Effector CD4-positive, alpha-beta T cell (primary cell): ENCODE measurements around the gene CDC45.

Source experiments
- DNase-seq: peaks from one replicate; pipeline ENCODE4 v3.0.0-alpha.2; 2020

Gene CDC45

DNA sequence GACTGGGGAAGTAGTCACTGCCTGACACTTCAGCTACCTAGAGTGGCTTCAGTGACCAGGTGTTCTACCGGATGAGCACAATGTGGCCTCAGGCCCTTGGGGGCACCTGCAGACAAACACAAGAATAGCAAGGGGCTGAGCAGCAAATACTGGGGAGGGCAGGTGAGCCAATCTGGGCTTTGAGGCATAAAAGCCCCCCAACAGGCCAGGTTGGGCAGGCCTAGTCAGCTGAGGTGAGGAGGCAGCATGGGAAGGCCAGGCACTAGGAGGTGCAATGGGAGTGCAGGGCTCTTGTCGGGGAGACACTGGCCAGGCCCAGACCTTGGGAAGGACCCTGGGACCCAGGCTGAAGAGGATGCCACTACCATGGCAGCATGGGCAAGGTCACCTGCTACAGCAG is 9.7 kb upstream of the CDC45 start:
- DNase-seq, result no peak

DNA sequence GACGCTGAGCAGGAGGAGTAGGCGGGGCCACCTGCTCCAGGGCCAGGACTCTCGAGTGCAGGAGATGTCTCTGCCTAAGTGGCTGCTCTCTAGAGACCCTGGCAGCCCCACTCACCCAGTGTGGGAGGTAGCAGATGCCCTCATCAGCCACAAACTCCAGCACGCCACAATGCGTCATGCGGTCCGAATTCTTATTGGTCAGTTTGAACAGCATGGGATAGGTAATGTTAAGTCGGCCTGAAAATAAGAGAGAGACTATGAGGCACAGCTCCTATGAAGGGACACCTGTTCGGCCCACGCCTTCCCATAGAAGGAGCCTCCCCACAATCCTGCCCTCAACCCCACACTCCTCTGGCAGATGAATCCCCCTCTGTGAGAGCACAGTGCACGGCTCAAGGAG is 8.1 kb upstream of the CDC45 start:
- DNase-seq, result no peak

DNA sequence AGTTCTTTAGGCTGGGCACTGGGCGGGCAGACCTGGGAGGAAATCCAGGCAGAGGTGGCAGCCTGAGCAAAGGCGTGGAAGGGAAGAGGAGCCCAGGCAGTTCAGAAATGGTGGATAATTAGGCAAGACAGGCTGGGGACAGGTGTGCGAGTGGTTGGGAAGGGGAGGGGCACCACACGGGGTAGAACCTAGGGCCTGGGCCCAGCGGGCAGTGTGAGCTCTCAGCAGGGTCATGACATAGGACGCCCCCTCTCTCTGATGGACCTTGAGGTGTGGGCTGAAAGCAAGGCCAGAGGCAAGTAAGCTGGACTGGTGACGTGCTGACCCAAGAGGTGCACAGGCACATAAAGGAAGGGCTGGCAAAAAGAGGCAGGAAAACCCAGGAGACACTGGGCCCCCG is 7.5 kb upstream of the CDC45 start:
- DNase-seq, result no peak

DNA sequence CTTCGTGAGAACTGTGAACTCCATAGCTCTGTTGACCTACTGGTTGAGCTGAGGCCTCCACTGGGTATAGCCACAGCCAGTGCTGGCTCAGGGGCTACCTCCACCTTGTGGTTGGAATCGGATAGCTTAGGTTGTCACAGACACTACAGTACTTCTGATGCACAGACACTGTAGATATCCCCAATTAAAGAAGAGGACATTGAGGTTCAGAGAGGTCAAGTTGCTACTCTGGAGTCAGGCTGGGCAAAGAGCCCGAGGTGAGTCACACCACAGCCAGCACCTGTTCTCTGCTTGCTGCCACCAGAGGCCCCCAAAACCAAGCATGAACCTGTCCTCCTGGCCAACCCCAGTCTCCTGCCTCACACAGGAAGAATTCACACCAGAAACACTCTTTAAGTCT is 6.1 kb upstream of the CDC45 start:
- no peak for DNase-seq

DNA sequence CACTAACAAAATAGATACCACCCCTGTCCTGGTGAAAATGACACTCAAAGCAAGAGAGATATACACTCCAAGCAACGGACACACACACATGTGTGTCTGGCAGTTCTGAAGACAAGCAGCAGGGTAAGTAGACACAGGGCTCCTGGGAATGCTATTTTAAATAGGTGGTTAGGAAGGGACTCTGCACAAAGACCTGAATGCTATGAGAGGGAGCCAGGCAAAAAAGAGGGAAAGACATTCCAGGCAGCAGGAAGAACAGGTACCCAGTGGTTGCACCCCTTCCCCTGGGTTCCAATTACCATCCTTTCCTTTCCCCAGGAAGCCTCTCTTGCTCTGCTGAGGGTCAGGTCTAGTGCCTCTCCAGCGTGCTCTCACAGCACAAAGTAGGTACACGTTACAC is 3.7 kb upstream of the CDC45 start:
- DNase-seq, result no peak

DNA sequence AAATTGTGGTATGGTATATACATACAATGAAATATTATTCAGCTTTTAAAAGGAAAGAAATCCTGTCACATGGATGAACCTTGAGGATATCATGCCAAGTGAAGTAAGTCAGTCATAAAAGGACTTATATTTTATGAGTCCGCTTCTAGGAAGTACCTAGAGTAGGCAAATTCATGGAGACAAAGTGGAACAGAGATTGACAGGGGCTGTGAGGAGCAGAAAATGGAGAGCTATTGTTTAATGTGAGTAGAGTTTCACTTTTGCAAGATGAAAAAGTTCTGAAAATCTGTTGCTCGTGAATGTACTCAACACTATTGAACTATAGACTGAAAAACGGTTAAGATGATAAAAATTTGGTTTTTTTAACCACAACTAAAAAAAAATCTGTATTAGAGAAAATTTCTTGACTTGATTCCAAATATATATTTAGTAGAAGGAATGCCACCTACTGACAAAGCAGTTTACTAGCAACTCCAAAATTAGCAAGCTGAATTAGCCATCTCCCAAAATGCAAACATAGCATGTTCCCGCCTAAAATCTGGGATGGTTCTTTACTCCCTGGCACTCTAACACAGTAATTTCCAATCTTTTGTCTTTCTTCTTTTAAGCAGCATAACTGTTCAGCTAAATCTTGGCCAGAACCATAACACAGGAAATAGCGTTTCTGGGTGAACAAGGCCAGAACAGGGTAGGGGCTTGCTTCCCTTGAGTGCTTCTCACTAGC is 2.2 kb upstream of the CDC45 start:
- no peak for DNase-seq

DNA sequence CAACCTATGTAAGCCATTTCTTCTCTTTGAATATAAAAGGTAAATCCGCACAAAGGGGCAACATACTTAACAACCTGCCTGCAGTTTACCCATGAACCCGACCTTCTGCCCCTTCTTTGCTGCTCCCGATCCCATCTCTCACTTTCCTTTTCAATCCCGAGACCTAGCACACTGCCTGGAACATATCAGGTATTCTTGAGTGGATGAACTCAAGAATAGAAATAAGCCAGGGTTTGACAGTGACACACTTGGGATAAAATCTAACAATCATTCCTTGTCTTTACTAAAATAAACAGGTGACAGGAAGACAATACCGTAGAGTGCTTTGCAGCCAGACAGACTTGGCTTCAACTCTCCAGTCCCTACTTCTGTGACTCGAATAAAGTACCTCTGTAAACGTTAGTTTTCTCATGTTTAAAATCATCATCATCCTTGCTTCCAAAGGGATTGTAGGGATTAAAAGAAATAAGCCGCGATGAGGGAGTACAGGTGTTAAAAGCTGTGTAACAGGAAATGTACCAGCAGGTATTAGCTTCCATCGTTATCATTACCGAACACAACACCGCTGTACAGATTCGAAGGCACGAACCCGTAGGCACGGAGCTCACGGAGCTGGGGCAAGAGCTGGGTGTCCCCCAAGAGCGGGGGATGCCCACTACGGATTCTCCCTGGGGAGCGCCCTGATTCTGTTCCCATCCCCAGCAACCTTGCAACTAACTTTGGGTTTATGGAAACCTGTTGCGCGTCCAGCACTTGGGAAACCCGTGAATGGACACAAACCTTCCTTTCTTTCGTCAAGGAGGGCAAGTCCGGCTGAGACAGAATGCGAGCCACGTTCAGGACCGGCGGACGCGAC is 1.4 kb upstream of the CDC45 start:
- peak; percentile 12 for DNase-seq

DNA sequence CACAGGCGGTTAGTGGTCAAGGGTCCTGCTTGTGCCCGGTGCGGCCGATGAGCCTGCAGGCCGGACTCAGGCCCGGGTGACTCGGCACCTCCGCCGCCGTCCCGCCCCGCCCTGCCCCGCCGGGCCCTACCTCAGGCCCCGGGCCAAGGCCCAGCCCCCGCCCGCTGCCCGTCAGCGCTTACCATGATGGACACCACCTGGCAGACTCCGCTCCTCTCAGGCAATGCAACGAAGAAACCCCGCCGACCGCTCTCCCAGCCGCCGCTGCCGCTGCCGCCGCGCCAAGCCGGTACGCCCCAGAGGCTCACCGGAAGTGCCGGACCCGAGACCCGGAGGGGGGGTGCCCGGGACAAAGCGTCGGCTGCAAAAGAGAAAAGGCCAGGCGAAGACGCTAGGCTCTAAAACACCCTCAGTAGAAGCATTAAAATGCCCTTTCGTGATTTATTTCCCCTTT is 792 bp upstream of the CDC45 start, which contains the start of gene UFD1:
Gene UFD1, minus strand, starts transcription at position 293 of the 454 bp plus-strand sequence. Its CDS starts 108 bp downstream, at position 185.
- peak; percentile 74 for DNase-seq

DNA sequence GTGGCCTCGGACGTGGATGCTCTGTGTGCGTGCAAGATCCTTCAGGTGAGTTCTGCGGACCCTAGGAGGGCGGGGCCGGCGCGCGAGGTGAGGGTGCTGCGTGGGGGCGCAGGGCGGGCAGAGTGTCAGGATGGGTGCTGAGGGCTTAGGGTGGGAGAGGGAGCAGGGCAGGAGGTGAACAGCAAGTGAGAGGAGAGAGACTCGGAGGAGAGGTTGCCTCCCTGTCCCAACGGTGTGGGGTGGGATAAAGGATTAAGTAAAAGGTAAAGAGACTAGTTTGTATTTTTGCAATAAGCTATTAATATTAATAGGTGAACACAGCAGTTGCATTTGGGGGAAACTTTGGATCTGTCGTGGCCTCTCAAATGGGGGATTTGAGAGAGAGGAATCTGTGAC is 451 bp downstream of the CDC45 start:
- DNase-seq, result no peak

DNA sequence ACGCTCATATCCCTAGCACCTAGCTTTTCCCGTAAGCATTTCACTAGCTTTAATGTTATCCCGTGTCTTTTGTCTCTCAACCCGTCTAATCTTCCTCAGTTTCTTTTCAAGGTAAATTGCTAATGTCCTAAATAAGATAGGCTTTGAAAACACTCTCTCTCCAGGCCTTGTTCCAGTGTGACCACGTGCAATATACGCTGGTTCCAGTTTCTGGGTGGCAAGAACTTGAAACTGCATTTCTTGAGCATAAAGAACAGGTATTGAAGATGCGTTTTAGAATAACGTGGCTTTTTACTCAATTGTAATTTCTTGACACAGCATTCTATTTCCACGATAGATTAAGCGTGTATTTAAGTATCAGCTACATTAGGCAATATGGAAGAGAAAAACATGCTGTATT is 1.1 kb downstream of the CDC45 start:
- no peak for DNase-seq

DNA sequence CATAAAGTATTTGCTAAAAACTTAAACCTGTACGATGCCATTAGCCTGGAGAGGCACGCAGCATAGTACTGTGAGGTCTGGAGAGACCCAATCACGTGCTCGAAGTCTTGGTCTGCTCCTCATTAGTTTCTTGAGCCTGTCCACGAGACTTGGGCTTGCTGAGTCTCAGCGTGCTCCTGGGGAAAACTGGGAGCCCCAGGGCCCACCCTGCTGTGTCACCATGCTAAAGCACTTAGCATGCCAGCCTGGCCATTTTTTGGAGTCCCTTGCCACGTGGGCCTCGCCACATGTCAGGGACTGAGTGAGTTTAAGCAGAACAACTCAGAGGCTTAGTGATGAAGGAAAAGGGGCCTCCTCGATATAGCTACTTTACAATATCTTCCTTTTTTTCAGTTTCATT is 2.6 kb downstream of the CDC45 start:
- DNase-seq, result no peak

DNA sequence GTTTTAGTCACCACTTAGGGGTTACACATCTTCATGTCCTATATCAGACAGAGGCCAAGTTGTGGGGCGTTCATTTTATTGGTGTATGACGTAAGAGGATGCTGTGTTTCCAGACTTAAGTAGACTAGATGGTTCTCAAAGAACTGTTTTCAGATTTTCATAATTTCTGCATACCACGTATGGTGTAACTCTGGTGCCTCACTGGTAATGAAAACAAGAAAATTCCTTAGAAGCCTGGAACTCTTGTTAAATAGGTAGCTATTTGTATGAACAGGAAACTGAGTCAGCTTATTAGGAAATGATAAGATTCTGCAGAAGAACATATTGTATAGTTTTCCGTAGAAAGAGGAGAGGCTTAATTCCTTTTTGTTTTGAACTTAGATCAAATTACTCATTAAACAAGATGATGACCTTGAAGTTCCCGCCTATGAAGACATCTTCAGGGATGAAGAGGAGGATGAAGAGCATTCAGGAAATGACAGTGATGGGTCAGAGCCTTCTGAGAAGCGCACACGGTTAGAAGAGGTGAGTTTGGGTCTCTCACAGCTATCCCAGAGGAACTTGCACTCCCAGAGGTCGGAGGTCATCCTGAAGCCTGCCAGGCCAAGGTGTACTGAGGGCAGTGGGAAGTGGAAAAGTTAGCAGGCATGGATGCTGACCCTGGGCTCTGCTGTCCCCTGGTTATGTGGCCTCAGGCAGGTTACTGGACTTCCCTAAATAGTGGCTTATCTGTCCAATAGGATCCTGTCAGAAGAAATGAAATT is 3.9 kb downstream of the CDC45 start:
- DNase-seq, result no peak

DNA sequence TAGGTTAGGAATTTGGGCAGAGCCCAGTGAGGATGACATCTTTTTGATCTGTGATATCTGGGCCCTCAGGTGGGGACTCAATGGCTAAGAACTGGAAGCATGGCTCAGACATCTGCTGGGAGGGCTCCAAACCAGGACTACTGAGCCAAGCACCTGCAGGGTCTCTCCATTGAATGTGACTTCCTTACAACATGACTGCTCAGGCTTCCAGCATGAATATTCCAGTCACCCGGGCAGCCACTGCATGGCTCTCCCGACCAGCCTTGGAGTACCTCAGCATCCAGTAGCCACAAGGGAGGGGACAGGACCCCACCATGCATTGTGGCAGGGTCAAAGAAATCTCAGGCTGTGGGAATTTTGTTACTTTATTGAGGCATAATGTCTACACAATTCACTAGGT is 8.6 kb downstream of the CDC45 start:
- no peak for DNase-seq

DNA sequence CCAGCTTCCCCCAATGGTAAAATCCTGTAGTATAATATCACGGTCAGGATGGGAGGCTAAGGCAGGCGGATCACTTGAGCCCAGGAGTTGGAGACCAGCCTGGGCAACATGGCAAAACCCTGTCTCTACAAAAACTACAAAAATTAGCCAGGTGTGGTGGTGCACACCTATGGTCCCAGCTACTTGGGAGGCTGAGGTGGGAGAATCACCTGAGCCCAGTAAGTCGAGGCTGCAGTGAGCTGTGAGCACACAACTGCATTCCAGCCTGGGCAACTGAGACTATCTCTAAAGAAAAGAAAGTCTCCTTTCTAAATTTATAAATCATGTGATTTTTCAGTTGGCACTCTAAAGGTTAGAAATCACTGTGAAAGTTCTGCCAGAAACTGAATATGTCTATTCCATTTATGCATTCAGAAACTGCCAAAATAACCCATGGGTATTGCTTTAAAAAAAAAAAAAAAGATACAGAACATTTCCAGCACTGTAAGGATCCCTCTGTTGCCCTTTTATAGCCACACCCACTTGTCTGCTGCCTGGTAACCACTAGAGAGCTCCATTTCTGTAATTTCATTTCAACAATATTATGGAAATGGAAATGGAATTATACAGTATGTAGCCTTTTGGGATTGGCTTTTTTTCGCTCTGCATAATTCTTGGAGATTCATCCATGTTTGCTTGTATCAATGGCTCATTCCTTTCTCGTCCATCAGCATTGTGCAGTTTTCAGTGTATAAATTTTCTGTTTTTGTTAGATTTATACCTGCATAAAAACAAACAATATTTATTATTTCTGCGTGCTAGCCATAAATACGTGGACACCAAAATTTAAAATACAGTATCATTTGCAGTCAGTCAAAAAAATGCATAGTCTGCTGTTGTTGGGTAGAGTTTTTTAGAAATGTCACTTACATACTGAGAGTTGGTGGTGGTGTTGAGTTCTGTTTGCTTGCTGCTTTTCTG is 9.4 kb downstream of the CDC45 start:
- no peak for DNase-seq

DNA sequence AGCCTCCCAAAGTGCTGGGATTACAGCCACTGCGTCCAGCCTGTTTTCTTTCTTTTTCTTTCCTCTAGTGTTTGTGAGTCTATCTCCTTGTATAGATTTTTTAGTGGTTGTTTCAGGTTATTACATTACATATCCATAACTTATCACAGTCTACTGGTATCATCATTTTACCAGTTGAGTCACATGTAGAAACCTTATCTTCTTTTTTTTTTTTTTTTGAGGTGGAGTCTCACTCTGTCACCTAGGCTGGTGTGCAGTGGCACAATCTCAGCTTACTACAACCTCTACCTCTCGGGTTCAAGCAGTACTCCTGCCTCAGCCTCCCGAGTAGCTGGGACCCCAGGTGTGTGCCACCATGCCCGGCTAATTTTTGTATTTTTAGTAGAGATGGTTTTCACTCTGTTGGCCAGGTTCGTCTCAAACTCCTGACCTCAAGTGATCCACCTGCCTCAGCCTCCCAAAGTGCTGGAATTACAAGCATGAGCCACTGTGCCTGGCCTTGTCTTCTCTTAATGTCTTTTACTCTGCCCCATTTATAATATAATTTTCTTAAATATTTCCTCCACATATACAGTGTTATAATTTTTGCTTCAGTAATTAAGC is 11.0 kb downstream of the CDC45 start:
- DNase-seq, result no peak

DNA sequence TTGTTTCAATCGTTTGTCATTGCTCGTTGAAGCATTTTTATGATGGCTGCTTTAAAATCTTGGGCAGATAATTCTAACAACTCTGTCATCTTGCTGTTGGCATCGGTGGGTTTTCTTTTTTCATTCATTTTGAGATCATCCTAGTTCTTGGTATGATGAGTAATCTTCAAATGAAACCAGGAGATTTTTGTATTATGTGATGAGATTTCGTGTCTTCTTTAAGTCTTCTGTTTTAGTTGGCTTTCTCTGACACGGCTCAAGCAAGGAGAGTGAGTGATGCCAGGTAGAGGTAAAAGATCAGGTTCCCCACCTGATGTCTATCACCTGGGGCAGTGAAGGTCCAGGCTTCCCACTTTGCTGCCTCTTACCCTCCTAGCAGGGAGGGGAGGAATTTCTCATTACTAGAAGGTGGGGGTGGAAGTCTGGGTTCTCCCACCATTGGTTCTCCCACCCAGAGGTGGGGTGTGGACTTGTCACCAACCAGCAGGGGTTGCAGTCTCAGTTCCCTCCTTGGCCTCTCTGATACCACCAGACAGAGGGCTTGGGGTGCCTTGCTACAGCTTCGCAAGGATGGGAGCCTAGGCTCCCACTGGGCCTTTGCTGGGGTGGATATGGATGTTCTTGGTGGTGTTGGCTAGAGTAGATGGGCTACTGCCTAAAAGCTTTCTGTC is 12.9 kb downstream of the CDC45 start:
- no peak for DNase-seq

DNA sequence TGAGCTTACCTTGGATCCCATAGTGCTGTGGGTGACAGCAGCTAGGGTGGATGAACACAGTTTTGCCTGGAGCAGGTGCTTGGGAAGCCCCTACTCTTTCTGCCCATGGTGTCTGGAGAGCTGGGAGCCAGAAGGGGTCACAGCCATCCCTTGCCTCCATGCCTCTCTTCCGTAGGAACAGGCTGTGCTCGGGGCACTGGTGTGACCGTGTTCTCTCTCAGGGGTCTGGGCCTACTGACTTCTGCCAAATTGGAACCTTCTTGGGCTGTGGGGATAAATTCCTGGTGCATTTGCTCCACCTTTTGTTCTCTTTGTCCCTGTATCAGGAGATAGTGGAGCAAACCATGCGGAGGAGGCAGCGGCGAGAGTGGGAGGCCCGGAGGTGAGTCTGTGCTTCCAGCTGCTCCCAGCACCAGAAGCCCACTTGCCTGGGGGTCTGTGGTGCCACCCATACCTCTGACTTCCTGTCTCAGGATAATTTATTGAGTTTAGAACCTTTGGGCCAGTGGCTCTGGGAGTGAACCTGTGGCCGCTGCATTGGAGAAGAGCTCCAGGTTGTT is 14.4 kb downstream of the CDC45 start:
- DNase-seq, result no peak

DNA sequence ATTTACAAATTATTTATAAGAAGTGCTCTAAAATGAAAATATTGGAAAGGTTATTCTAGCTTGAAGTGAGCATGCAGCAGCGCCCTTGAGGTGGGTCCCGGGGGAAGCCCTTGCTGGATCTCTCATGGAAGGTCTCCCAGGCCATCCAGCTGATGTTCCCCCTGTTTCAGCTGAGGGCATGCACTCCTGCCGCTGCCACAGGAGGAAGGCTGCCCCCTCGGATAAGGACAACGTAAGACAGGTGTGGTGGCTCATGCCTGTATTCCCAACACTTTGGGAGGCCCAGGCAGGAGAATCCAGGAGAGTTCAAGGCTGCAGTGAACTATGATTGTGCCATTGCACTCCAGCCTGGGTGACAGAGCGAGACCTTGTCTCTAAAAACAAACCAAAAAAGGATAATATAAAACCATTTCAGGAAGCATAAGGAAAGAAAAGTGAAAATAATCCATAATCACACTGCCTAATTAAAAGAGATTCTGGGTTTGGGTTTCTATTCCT is 15.0 kb downstream of the CDC45 start:
- no peak for DNase-seq

DNA sequence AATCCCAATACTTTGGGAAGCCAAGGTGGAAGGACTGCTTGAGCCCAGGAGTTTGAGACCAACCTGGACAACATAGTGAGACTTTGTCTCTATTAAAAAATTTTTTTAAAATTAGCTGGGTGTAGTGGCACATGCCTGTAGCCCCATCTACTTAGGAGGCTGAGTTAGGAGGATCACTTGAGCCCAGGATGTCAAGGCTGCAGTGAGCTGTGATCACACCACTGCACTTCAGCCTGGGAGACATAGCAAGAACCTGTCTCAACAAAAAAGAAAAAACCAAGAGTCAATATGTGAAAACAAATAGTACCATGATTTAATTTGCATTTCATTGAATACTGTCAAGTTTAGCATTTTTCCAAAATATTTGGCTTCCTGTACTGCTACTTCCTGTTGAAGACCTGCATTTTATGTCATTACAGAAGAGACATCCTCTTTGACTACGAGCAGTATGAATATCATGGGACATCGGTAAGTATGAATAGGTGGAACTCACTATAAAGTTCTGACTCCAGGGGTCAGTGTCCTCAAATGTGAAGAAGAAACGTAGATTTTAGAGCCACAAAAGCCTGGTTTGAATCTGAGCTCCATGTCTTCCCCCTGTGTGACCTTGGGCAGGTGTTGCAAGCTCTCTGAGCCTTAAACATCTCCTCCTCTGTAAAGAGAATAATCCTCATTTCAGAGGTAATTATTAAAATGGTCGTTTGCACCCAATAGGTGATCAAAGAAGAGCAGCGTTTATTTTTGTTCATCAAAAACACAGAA is 16.0 kb downstream of the CDC45 start:
- no peak for DNase-seq

DNA sequence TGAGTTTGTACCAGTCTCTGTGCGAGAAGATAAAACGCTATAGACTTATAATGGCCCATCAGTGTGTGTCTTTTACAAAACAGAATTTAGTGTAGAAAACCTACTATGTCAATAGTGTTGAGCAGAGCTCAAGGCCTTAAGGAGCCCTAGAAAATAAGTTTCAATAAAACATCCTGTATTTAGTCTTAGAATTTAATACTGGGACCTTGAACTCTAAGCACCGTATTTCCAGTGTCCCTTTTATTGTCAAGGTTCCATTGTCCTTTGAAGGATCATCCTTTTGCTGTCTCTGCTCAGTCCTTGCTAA is 16.6 kb downstream of the CDC45 start:
- DNase-seq, result no peak
